ENCODE data around the gene ZNF385A. TPM values are rescaled to one million over a fixed set of nuclear protein-coding genes. Genes with fewer than 3 reads are reported as not detected.

Gene ZNF385A
- total and polyA plus RNA-seq, 11 donors, result 3.6 to 22.7 (median 6.1) TPM

DNA sequence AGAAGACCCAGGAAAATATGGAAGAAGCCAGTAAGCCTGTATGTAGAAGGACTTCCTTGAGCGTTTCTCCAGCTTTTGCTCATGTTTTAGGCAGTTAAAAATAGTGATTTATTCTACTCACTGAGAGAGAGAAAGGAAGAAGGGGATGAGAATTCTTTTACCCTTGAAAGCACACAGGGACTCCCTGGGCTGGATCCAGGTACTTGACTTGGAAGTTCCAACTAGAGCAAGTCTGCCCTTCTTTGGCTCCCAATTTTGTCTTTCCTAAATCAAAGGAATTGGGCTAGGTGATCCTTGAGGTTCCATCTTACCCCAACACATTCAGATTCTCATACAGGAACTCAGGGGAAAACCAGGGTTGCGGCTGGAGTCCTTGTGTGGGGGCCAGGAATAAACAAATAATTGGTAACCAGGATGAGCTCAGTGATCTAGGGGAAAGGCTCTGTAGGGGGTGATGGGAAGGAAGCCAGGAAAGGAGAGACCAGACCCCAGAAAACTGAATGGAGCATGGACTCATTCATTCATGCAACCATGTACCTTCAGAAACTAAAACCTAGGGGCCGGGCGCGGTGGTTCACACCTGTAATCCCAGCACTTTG, 46.0 kb upstream of the ZNF385A start:
- no peak for ATAC-seq

GRCh38 chr12:54429014-54429471, 44.5 kb upstream of the ZNF385A start:
- Histone ChIP-seq H3K4me1 (peaks cover 25 to 94% (median 60%) of the 10 kb centered on the region in 12 donors), H3K27ac (peak overlapping the region in 8 of 12 donors; percentile 17 to 97 (median 65)), H3K9me3 (no peaks in the 10 kb centered on the region), H3K27me3 (no peaks in the 10 kb centered on the region), H3K4me3 (no peak overlapping the region), H3K36me3 (no peaks in the 10 kb centered on the region)
- TF ChIP-seq CTCF (IDR thresholded peaks at IDR 0.05), result no peak
- TF ChIP-seq POLR2A (IDR thresholded peaks at IDR 0.05), result no peak
- 77 to 84% (median 80%) methylated on average over 3 of the region's 3 CpGs for WGBS, 4 donors
- intact Hi-C loops (cut with DNase I), result no loop called here
- DNase-seq, result no peak
- ATAC-seq, result peak in 2 of 4 donors; percentile 4 to 5

More for the DNA sequence above, 46.0 kb upstream of the ZNF385A start:
- WGBS, 4 donors, result 88 to 93% (median 90%) methylated on average over 5 of the region's 5 CpGs
- DNase-seq, result no peak
- Histone ChIP-seq H3K9me3 (no peaks in the 10 kb centered on the region), H3K27ac (peak overlapping the region in 4 of 12 donors; percentile 18 to 97 (median 70)), H3K4me3 (no peak overlapping the region), H3K27me3 (no peaks in the 10 kb centered on the region), H3K36me3 (no peaks in the 10 kb centered on the region), H3K4me1 (peaks cover 25 to 79% (median 56%) of the 10 kb centered on the region in 12 donors)
- TF ChIP-seq POLR2A (IDR thresholded peaks at IDR 0.05), result no peak
- no peak for TF ChIP-seq CTCF (IDR thresholded peaks at IDR 0.05)
- intact Hi-C loops (cut with DNase I), result no loop called here

DNA sequence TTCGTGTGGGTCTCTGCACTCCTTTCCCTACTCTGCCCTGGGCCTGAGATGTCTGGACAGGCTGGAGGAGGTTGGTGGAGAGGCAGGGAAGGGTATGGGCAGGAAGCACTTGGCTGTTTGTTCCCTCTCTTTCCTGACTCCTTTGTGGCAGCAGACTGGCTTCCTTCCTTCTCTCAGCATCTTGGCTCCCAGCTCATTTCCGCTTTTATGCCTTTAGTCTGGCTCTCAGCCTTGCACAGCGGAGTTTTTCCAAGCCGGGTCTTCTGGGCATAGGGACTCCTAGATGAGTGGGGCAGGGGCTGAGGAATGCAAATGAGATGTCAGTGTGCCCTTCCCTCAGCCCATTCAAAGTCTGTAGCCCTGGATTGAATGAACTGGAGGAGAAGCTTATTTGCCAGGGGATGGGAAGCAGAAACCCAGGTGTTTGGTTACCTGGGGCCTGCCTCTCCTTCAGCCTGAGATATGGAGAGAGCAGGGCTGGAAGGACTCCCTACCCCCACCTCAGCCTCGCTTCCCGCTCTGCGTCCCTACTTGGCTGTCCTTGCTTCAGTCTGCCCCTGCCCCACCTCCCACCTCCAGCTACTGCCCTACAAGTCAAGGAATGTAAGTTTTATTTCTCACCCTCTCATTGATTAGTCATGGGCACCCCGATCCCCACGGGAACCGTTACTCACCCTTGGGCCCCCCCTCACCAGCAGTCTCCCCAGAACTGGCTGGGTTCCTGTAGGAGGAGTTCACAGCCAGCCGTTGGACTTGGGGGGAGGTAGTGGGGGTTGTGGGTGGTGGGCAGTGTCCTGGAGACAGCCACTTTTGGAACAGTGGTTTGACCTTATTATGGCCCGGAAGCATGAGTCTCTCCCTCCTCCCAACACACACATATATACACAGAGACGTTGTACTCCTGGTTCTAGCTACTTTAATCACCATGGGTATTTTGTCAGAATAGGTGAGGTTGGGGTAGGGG, 43.8 kb upstream of the ZNF385A start:
- Histone ChIP-seq H3K4me3 (peak overlapping the region in 1 of 12 donors; percentile 9), H3K27me3 (no peaks in the 10 kb centered on the region), H3K4me1 (peaks cover 25 to 94% (median 63%) of the 10 kb centered on the region in 12 donors), H3K9me3 (no peaks in the 10 kb centered on the region), H3K36me3 (no peaks in the 10 kb centered on the region), H3K27ac (peak overlapping the region in 11 of 12 donors; percentile 2 to 97 (median 46))
- intact Hi-C loops (cut with DNase I), result no loop called here
- 39 to 49% (median 42%) methylated on average over 13 of the region's 13 CpGs for WGBS, 4 donors
- peak in 2 of 5 donors; percentile 50 to 54 for DNase-seq
- peak; percentile 12 to 36 (median 24) for ATAC-seq
- TF ChIP-seq POLR2A (IDR thresholded peaks at IDR 0.05), result no peak
- no peak for TF ChIP-seq CTCF (IDR thresholded peaks at IDR 0.05)

GRCh38 chr12:54427106-54427505, 42.6 kb upstream of the ZNF385A start:
- Histone ChIP-seq H3K9me3 (no peaks in the 10 kb centered on the region), H3K27me3 (no peaks in the 10 kb centered on the region), H3K4me3 (no peak overlapping the region), H3K36me3 (no peaks in the 10 kb centered on the region), H3K27ac (peak overlapping the region in 8 of 12 donors; percentile 14 to 97 (median 52)), H3K4me1 (peaks cover 25 to 88% (median 57%) of the 10 kb centered on the region in 12 donors)
- TF ChIP-seq CTCF (IDR thresholded peaks at IDR 0.05) (no peak), POLR2A (IDR thresholded peaks at IDR 0.05) (no peak)
- intact Hi-C loops (cut with DNase I), result no loop called here
- ATAC-seq, result peak in 1 of 4 donors; percentile 1
- 51 to 66% (median 62%) methylated on average over 4 of the region's 4 CpGs for WGBS, 4 donors
- DNase-seq, result no peak

All from heart left ventricle (tissue), 16 donors.